ENCODE results near the gene SMIM34.

- TF ChIP-seq POLR2A (IDR thresholded peaks at IDR 0.05) (no peak), POLR2AphosphoS5 (IDR thresholded peaks at IDR 0.05; ENCODE audit: insufficient read depth in 1 of 2, low read depth in 1 of 2) (no peak)
- TF ChIP-seq, protein P1, sequence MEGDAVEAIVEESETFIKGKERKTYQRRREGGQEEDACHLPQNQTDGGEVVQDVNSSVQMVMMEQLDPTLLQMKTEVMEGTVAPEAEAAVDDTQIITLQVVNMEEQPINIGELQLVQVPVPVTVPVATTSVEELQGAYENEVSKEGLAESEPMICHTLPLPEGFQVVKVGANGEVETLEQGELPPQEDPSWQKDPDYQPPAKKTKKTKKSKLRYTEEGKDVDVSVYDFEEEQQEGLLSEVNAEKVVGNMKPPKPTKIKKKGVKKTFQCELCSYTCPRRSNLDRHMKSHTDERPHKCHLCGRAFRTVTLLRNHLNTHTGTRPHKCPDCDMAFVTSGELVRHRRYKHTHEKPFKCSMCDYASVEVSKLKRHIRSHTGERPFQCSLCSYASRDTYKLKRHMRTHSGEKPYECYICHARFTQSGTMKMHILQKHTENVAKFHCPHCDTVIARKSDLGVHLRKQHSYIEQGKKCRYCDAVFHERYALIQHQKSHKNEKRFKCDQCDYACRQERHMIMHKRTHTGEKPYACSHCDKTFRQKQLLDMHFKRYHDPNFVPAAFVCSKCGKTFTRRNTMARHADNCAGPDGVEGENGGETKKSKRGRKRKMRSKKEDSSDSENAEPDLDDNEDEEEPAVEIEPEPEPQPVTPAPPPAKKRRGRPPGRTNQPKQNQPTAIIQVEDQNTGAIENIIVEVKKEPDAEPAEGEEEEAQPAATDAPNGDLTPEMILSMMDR (IDR thresholded peaks at IDR 0.05), result no peak
Measured at GRCh38 chr21:34369741-34370140, 54.0 kb downstream of the SMIM34 start.
